ENCODE results near the gene TH.

Gene TH

GRCh38 chr11:2187280-2187707 is 15.7 kb upstream of the TH start:
- TF ChIP-seq POLR2A (IDR thresholded peaks at IDR 0.05; ENCODE audit: extremely low read depth, insufficient read length) (no peak), MYC (IDR thresholded peaks at IDR 0.05; ENCODE audit: low read depth, low read length) (no peak), MAX (IDR thresholded peaks at IDR 0.05; ENCODE audit: low read depth, low read length) (no peak), CTCF (IDR thresholded peaks at IDR 0.05; ENCODE audit: low read depth, low read length) (no peak)
- no peak overlapping the region for H3K4me3 ChIP-seq (ENCODE audit: low read depth, low read length)
- no peak for DNase-seq (ENCODE audit: low read depth)

GRCh38 chr11:2186669-2187279 is 15.2 kb upstream of the TH start:
- TF ChIP-seq MAX (IDR thresholded peaks at IDR 0.05; ENCODE audit: low read depth, low read length), result peak; percentile 92
- TF ChIP-seq MYC (IDR thresholded peaks at IDR 0.05; ENCODE audit: low read depth, low read length), result peak; percentile 66; the same call in 1 of the 2 replicates
- TF ChIP-seq CTCF (IDR thresholded peaks at IDR 0.05; ENCODE audit: low read depth, low read length), result peak; percentile 58
- TF ChIP-seq POLR2A (IDR thresholded peaks at IDR 0.05; ENCODE audit: extremely low read depth, insufficient read length), result no peak
- H3K4me3 ChIP-seq (ENCODE audit: low read depth, low read length), result no peak overlapping the region
- peak; percentile 63 for DNase-seq (ENCODE audit: low read depth)

- H3K4me3 ChIP-seq (ENCODE audit: low read depth, low read length), result no peak overlapping the region
- DNase-seq (ENCODE audit: low read depth), result no peak
- TF ChIP-seq CTCF (IDR thresholded peaks at IDR 0.05; ENCODE audit: low read depth, low read length), result no peak
- no peak for TF ChIP-seq MYC (IDR thresholded peaks at IDR 0.05; ENCODE audit: low read depth, low read length)
- no peak for TF ChIP-seq POLR2A (IDR thresholded peaks at IDR 0.05; ENCODE audit: extremely low read depth, insufficient read length)
- TF ChIP-seq MAX (IDR thresholded peaks at IDR 0.05; ENCODE audit: low read depth, low read length), result no peak
These were observed 13.9 kb upstream of the TH start for GRCh38 chr11:2185324-2186085.

GRCh38 chr11:2182692-2183474 is 11.3 kb upstream of the TH start:
- no peak for TF ChIP-seq MAX (IDR thresholded peaks at IDR 0.05; ENCODE audit: low read depth, low read length)
- no peak for TF ChIP-seq CTCF (IDR thresholded peaks at IDR 0.05; ENCODE audit: low read depth, low read length)
- no peak for TF ChIP-seq POLR2A (IDR thresholded peaks at IDR 0.05; ENCODE audit: extremely low read depth, insufficient read length)
- no peak for TF ChIP-seq MYC (IDR thresholded peaks at IDR 0.05; ENCODE audit: low read depth, low read length)
- DNase-seq (ENCODE audit: low read depth), result no peak

GRCh38 chr11:2182075-2182474 is 10.5 kb upstream of the TH start:
- no peak for DNase-seq (ENCODE audit: low read depth)
- TF ChIP-seq CTCF (IDR thresholded peaks at IDR 0.05; ENCODE audit: low read depth, low read length), result no peak
- TF ChIP-seq MAX (IDR thresholded peaks at IDR 0.05; ENCODE audit: low read depth, low read length), result no peak
- TF ChIP-seq MYC (IDR thresholded peaks at IDR 0.05; ENCODE audit: low read depth, low read length), result no peak
- no peak for TF ChIP-seq POLR2A (IDR thresholded peaks at IDR 0.05; ENCODE audit: extremely low read depth, insufficient read length)
- no peak overlapping the region for H3K4me3 ChIP-seq (ENCODE audit: low read depth, low read length)

More at GRCh38 chr11:2182692-2183474, 11.3 kb upstream of the TH start:
- no peak overlapping the region for H3K4me3 ChIP-seq (ENCODE audit: low read depth, low read length)

Data from NB4 (cell line).